ENCODE results near the gene UTP18. TPM values are rescaled to one million over a fixed set of nuclear protein-coding genes. Genes with fewer than 3 reads are reported as not detected.
"Not testable (repeated sequence)": the region's sequence is repeated elsewhere in the genome, so short reads cannot be mapped to it uniquely, and the experiment has no call there.

Gene UTP18
- total and polyA plus RNA-seq, 5 experiments from 2014 or later: 42.5 to 70.8 (median 49.3) TPM

GRCh38 chr17:51261024-51261963 lies 948 bp downstream of the UTP18 start:
- ATAC-seq (no peak), DNase-seq (no peak)
- Mint-ChIP-seq H3K9me3 (no peaks in the 10 kb centered on the region), H3K27ac (peak overlapping the region in 9 of 10 donors; percentile 76 to 99 (median 98)), H3K36me3 (peaks cover 3 to 53% (median 5%) of the 10 kb centered on the region in 3 donors), H3K4me1 (peaks cover 26 to 71% (median 64%) of the 10 kb centered on the region in 4 donors), H3K4me3 (peak overlapping the region; percentile 79 to 99 (median 96)), H3K27me3 (no peaks in the 10 kb centered on the region)
- POLR2A ChIA-PET: interaction anchor here (1.1 to 1.7 kb wide), 2 partner anchors 107 to 395 kb away, joined by 3 to 4 read pairs; partner anchors contain the start of gene TOB1

GRCh38 chr17:51263006-51263405 lies 2.7 kb downstream of the UTP18 start:
- H3K4me1 Mint-ChIP-seq: peaks cover 26 to 64% (median 60%) of the 10 kb centered on the region in 4 donors
- H3K27ac Mint-ChIP-seq: peak overlapping the region in 5 of 10 donors; percentile 34 to 69 (median 48)
- H3K36me3 Mint-ChIP-seq: peaks cover 7 to 61% (median 8%) of the 10 kb centered on the region in 3 donors
- ATAC-seq: no peak
- no peaks in the 10 kb centered on the region for H3K9me3 Mint-ChIP-seq
- POLR2A ChIA-PET: no interaction called here
- DNase-seq: no peak
- peak overlapping the region in 9 of 10 donors; percentile 59 to 85 (median 72) for H3K4me3 Mint-ChIP-seq
- no peaks in the 10 kb centered on the region for H3K27me3 Mint-ChIP-seq

GRCh38 chr17:51264466-51264865 lies 4.1 kb downstream of the UTP18 start:
- H3K27me3 Mint-ChIP-seq, H3K27ac Mint-ChIP-seq, H3K9me3 Mint-ChIP-seq, DNase-seq, ATAC-seq: not testable (repeated sequence)
- peaks cover 8 to 71% (median 10%) of the 10 kb centered on the region in 3 donors for H3K36me3 Mint-ChIP-seq
- POLR2A ChIA-PET: interaction anchor here (0.7 kb wide), 2 partner anchors 22 to 95 kb away, joined by 3 to 4 read pairs; no protein-coding TSS in a partner anchor
- peaks cover 24 to 53% (median 51%) of the 10 kb centered on the region in 4 donors for H3K4me1 Mint-ChIP-seq
- H3K4me3 Mint-ChIP-seq: peak overlapping the region in 3 of 10 donors; percentile 14 to 42 (median 38)

GRCh38 chr17:51269991-51270390 lies 9.6 kb downstream of the UTP18 start:
- H3K4me3 Mint-ChIP-seq: no peak overlapping the region
- H3K4me1 Mint-ChIP-seq: peaks cover 27 to 53% (median 47%) of the 10 kb centered on the region in 4 donors
- H3K9me3 Mint-ChIP-seq: no peaks in the 10 kb centered on the region
- no peak for DNase-seq
- H3K27ac Mint-ChIP-seq: peak overlapping the region in 1 of 10 donors; percentile 68
- no peaks in the 10 kb centered on the region for H3K27me3 Mint-ChIP-seq
- H3K36me3 Mint-ChIP-seq: peaks cover 21 to 96% (median 23%) of the 10 kb centered on the region in 3 donors
- POLR2A ChIA-PET: no interaction called here
- no peak for ATAC-seq

GRCh38 chr17:51270636-51271035 lies 10.3 kb downstream of the UTP18 start:
- H3K9me3 Mint-ChIP-seq: no peaks in the 10 kb centered on the region
- POLR2A ChIA-PET: no interaction called here
- H3K4me1 Mint-ChIP-seq: peaks cover 27 to 50% (median 45%) of the 10 kb centered on the region in 4 donors
- no peak for ATAC-seq
- peaks cover 21 to 98% (median 23%) of the 10 kb centered on the region in 3 donors for H3K36me3 Mint-ChIP-seq
- no peak overlapping the region for H3K27ac Mint-ChIP-seq
- no peak for DNase-seq
- H3K4me3 Mint-ChIP-seq: no peak overlapping the region
- no peaks in the 10 kb centered on the region for H3K27me3 Mint-ChIP-seq

- Mint-ChIP-seq H3K4me3 (no peak overlapping the region), H3K4me1 (peaks cover 25 to 39% (median 32%) of the 10 kb centered on the region in 4 donors), H3K9me3 (no peaks in the 10 kb centered on the region), H3K27me3 (no peaks in the 10 kb centered on the region), H3K27ac (peak overlapping the region in 1 of 10 donors; percentile 35), H3K36me3 (peaks cover 13 to 97% (median 25%) of the 10 kb centered on the region in 3 donors)
- no peak for DNase-seq
- POLR2A ChIA-PET: no interaction called here
- ATAC-seq: no peak
These were observed 12.5 kb downstream of the UTP18 start for GRCh38 chr17:51272812-51273211.

- H3K9me3 Mint-ChIP-seq: no peaks in the 10 kb centered on the region
These were observed 15.0 kb downstream of the UTP18 start for GRCh38 chr17:51275381-51275780.

GRCh38 chr17:51279183-51279582 lies 18.8 kb downstream of the UTP18 start:
- H3K36me3 Mint-ChIP-seq: peaks cover 5 to 97% (median 37%) of the 10 kb centered on the region in 3 donors

More at GRCh38 chr17:51275381-51275780, 15.0 kb downstream of the UTP18 start:
- peaks cover 8 to 97% (median 34%) of the 10 kb centered on the region in 3 donors for H3K36me3 Mint-ChIP-seq
- H3K27me3 Mint-ChIP-seq: no peaks in the 10 kb centered on the region
- no peak overlapping the region for H3K27ac Mint-ChIP-seq
- H3K4me3 Mint-ChIP-seq: no peak overlapping the region
- POLR2A ChIA-PET: no interaction called here
- H3K4me1 Mint-ChIP-seq: peaks cover 20 to 32% (median 24%) of the 10 kb centered on the region in 4 donors
- ATAC-seq (no peak), DNase-seq (no peak)

GRCh38 chr17:51287412-51287811 lies 27.1 kb downstream of the UTP18 start:
- Mint-ChIP-seq H3K27me3 (no peaks in the 10 kb centered on the region), H3K4me3 (no peak overlapping the region), H3K27ac (peak overlapping the region in 3 of 10 donors; percentile 7 to 58 (median 55)), H3K9me3 (no peaks in the 10 kb centered on the region), H3K36me3 (peaks cover 5 to 95% (median 25%) of the 10 kb centered on the region in 3 donors), H3K4me1 (peaks cover 0 to 23% (median 8%) of the 10 kb centered on the region in 4 donors)
- POLR2A ChIA-PET: no interaction called here
- ATAC-seq (no peak), DNase-seq (no peak)

More at GRCh38 chr17:51279183-51279582, 18.8 kb downstream of the UTP18 start:
- no peak for DNase-seq
- ATAC-seq: no peak
- H3K4me3 Mint-ChIP-seq: no peak overlapping the region
- H3K27me3 Mint-ChIP-seq: no peaks in the 10 kb centered on the region
- POLR2A ChIA-PET: no interaction called here
- H3K27ac Mint-ChIP-seq: no peak overlapping the region
- H3K9me3 Mint-ChIP-seq: no peaks in the 10 kb centered on the region
- H3K4me1 Mint-ChIP-seq: peaks cover 0 to 17% (median 11%) of the 10 kb centered on the region in 4 donors

- DNase-seq (no peak), ATAC-seq (no peak)
- peaks cover 0 to 19% (median 7%) of the 10 kb centered on the region in 4 donors for H3K4me1 Mint-ChIP-seq
- POLR2A ChIA-PET: no interaction called here
- no peaks in the 10 kb centered on the region for H3K9me3 Mint-ChIP-seq
- H3K27ac Mint-ChIP-seq: peak overlapping the region in 2 of 10 donors; percentile 73 to 80
- no peaks in the 10 kb centered on the region for H3K27me3 Mint-ChIP-seq
- H3K4me3 Mint-ChIP-seq: no peak overlapping the region
- H3K36me3 Mint-ChIP-seq: peaks cover 11 to 94% (median 36%) of the 10 kb centered on the region in 3 donors
These were observed 29.4 kb downstream of the UTP18 start for GRCh38 chr17:51289696-51290111.

GRCh38 chr17:51294338-51294737 lies 34.0 kb downstream of the UTP18 start:
- H3K4me3 Mint-ChIP-seq, DNase-seq, ATAC-seq, POLR2A ChIA-PET, H3K27me3 Mint-ChIP-seq, H3K9me3 Mint-ChIP-seq: not testable (repeated sequence)
- Mint-ChIP-seq H3K27ac (peak overlapping the region in 1 of 10 donors; percentile 3), H3K36me3 (peaks cover 11 to 78% (median 32%) of the 10 kb centered on the region in 3 donors), H3K4me1 (peaks cover 5 to 11% (median 7%) of the 10 kb centered on the region in 4 donors)

GRCh38 chr17:51298508-51299371 lies 38.4 kb downstream of the UTP18 start:
- DNase-seq: peak in 4 of 10 donors; percentile 2 to 32 (median 18)
- no peaks in the 10 kb centered on the region for H3K27me3 Mint-ChIP-seq
- no peaks in the 10 kb centered on the region for H3K9me3 Mint-ChIP-seq
- peak in 1 of 2 donors; percentile 44 for ATAC-seq
- no peak overlapping the region for H3K4me3 Mint-ChIP-seq
- peaks cover 0 to 45% (median 13%) of the 10 kb centered on the region in 3 donors for H3K36me3 Mint-ChIP-seq
- POLR2A ChIA-PET: no interaction called here
- peak overlapping the region in 1 of 10 donors; percentile 73 for H3K27ac Mint-ChIP-seq
- peaks cover 4 to 12% (median 7%) of the 10 kb centered on the region in 4 donors for H3K4me1 Mint-ChIP-seq

All from naive thymus-derived CD8-positive, alpha-beta T cell (primary cell).